ENCODE results near the gene FMO4.
"Not testable (repeated sequence)": the region's sequence is repeated elsewhere in the genome, so short reads cannot be mapped to it uniquely, and the experiment has no call there.

Gene FMO4

GRCh38 chr1:171313319-171313834 lies 606 bp upstream of the FMO4 start:
- no peak for TF ChIP-seq CTCF (IDR thresholded peaks at IDR 0.05; ENCODE audit: low read depth, low read length)
- no peak overlapping the region for H3K4me3 ChIP-seq (replicated peaks in 1 of 2; ENCODE audit: low read depth in 2 of 2, low read length in 2 of 2)
- DNase-seq (ENCODE audit: low read depth in 2 of 2) = no peak

GRCh38 chr1:171329251-171329650 lies 15.3 kb downstream of the FMO4 start:
- TF ChIP-seq CTCF (IDR thresholded peaks at IDR 0.05; ENCODE audit: low read depth, low read length) = no peak
- DNase-seq (ENCODE audit: low read depth in 2 of 2) = no peak
- no peak overlapping the region for H3K4me3 ChIP-seq (replicated peaks in 1 of 2; ENCODE audit: low read depth in 2 of 2, low read length in 2 of 2)

- no peak for TF ChIP-seq CTCF (IDR thresholded peaks at IDR 0.05; ENCODE audit: low read depth, low read length)
- no peak for DNase-seq (ENCODE audit: low read depth in 2 of 2)
Observed at GRCh38 chr1:171334024-171334640, 20.1 kb downstream of the FMO4 start.

GRCh38 chr1:171335964-171336363 lies 22.0 kb downstream of the FMO4 start:
- H3K4me3 ChIP-seq (replicated peaks in 1 of 2; ENCODE audit: low read depth in 2 of 2, low read length in 2 of 2) = no peak overlapping the region
- no peak for DNase-seq (ENCODE audit: low read depth in 2 of 2)
- TF ChIP-seq CTCF (IDR thresholded peaks at IDR 0.05; ENCODE audit: low read depth, low read length) = no peak

More at GRCh38 chr1:171334024-171334640, 20.1 kb downstream of the FMO4 start:
- no peak overlapping the region for H3K4me3 ChIP-seq (replicated peaks in 1 of 2; ENCODE audit: low read depth in 2 of 2, low read length in 2 of 2)

- not testable (repeated sequence) for H3K4me3 ChIP-seq (replicated peaks in 1 of 2; ENCODE audit: low read depth in 2 of 2, low read length in 2 of 2); DNase-seq (ENCODE audit: low read depth in 2 of 2)
Observed at GRCh38 chr1:171339345-171339744, 25.4 kb downstream of the FMO4 start.

- no peak for DNase-seq (ENCODE audit: low read depth in 2 of 2)
- no peak overlapping the region for H3K4me3 ChIP-seq (replicated peaks in 1 of 2; ENCODE audit: low read depth in 2 of 2, low read length in 2 of 2)
Observed at GRCh38 chr1:171343727-171344472, 29.9 kb downstream of the FMO4 start.

More at GRCh38 chr1:171343727-171344472, 29.9 kb downstream of the FMO4 start:
- no peak for TF ChIP-seq CTCF (IDR thresholded peaks at IDR 0.05; ENCODE audit: low read depth, low read length)
